Lower leg skin (tissue), 3 donors: Measurements from ENCODE around the gene DMXL1.

ENCODE experiments used
- CTCF ChIP-seq, 3 donors: fragments of 450-650 bp; IDR thresholded peaks; one replicate each; pipeline ENCODE4 v1.5.1; 2016; ENCODE audit warnings: antibody characterized with exemption in 3 of 3, mild to moderate bottlenecking in 3 of 3, moderate library complexity in 2 of 3
- POLR2A ChIP-seq, 2 donors: fragments of 450-650 bp; IDR thresholded peaks; one replicate each; pipeline ENCODE4 v1.6.1; 2016 to 2017; ENCODE audit warnings: antibody characterized with exemption in 2 of 2, mild to moderate bottlenecking in 1 of 2, moderate library complexity in 1 of 2

- TF ChIP-seq CTCF (IDR thresholded peaks at IDR 0.05): no peak
- no peak for TF ChIP-seq POLR2A (IDR thresholded peaks at IDR 0.05)
These were observed 39.6 kb upstream of the DMXL1 start for GRCh38 chr5:119031011-119031886.
